Endodermal cell (in vitro differentiated cells): ENCODE results near the gene RGS17. TPM values are rescaled to one million over a fixed set of nuclear protein-coding genes. Genes with fewer than 3 reads are reported as not detected.
"Not testable (repeated sequence)": the region's sequence is repeated elsewhere in the genome, so short reads cannot be mapped to it uniquely, and the experiment has no call there.

ENCODE experiments used
- DNase-seq: peaks from one replicate; pipeline ENCODE4 v3.0.0-alpha.2; 2017
- H3K27ac ChIP-seq: 2 replicates; pipeline ENCODE4 v1.5.1; 2013; ENCODE audit warnings: mild to moderate bottlenecking, low read depth, low read length, moderate library complexity
- H3K27me3 ChIP-seq: 2 replicates; pipeline ENCODE4 v1.6.1; 2013; ENCODE audit warnings: mild to moderate bottlenecking, low read length, moderate library complexity; ENCODE audit not compliant: insufficient read depth, control insufficient read depth, poor library complexity, severe bottlenecking
- H3K36me3 ChIP-seq: 2 replicates; pipeline ENCODE4 v1.7.0; 2013; ENCODE audit warnings: mild to moderate bottlenecking, low read length, moderate library complexity; ENCODE audit not compliant: control insufficient read depth, insufficient read depth
- H3K4me1 ChIP-seq: one replicate; pipeline ENCODE4 v1.7.0; 2013; ENCODE audit warnings: low read length; ENCODE audit not compliant: control insufficient read depth, insufficient read depth
- H3K4me3 ChIP-seq: 2 replicates; pipeline ENCODE4 v1.5.1; 2013; ENCODE audit warnings: mild to moderate bottlenecking, low read length, moderate library complexity
- H3K9ac ChIP-seq: 2 replicates; pipeline ENCODE4 v1.6.1; 2013; ENCODE audit warnings: mild to moderate bottlenecking, low read length, moderate library complexity; ENCODE audit not compliant: poor library complexity, severe bottlenecking; ENCODE audit errors: extremely low read depth
- H3K9me3 ChIP-seq: 2 replicates; pipeline ENCODE4 v1.6.1; 2013; ENCODE audit warnings: mild to moderate bottlenecking, low read length, moderate library complexity; ENCODE audit not compliant: control insufficient read depth
- H3K27ac Mint-ChIP-seq: 2 replicates; pipeline ENCODE4 v1.8.0; 2020; ENCODE audit warnings: mixed read lengths
- H3K27me3 Mint-ChIP-seq: 2 replicates; pipeline ENCODE4 v1.8.0; 2021; ENCODE audit warnings: mild to moderate bottlenecking, mixed read lengths; ENCODE audit not compliant: insufficient read depth
- H3K36me3 Mint-ChIP-seq: 2 replicates; pipeline ENCODE4 v1.8.0; 2020; ENCODE audit warnings: low read depth, mixed read lengths
- H3K4me1 Mint-ChIP-seq: 2 replicates; pipeline ENCODE4 v1.8.0; 2020; ENCODE audit warnings: mixed read lengths
- H3K4me3 Mint-ChIP-seq: 2 replicates; pipeline ENCODE4 v1.8.0; 2020; ENCODE audit warnings: mild to moderate bottlenecking, moderate library complexity, mixed read lengths
- H3K9me3 Mint-ChIP-seq: 2 replicates; pipeline ENCODE4 v1.8.0; 2020; ENCODE audit warnings: mild to moderate bottlenecking, mixed read lengths
- WGBS, 2 experiments: methylation state at CpG; one replicate each; pipeline versions ENCODE4 v1.1.5 to v1.1.7; 2013; ENCODE audit warnings: missing lambda C conversion rate in 2 of 2, mixed read lengths in 1 of 2; ENCODE audit not compliant: insufficient coverage in 1 of 2, insufficient read length in 1 of 2; 5-methylcytosine and 5-hydroxymethylcytosine counted together
- total RNA-seq, 2 donors: library from RNA; stranded (reverse); fragmentation: NEBNext Ultra II Directional in 1 of 2; extraction: Animal tissue kit (Norgen Biotek cat#: 25700) in 1 of 2; gene quantifications; 2 replicates in 1 of 2; 3 replicates in 1 of 2; pipeline ENCODE4 v1.2.1, GENCODE V29; 2021
- TF ChIP-seq, protein P1 (sequence below): fragments of 200-600 bp; sonication (generic); conservative IDR thresholded peaks from 2 replicates; pipeline ENCODE4 v1.5.0; 2021; ENCODE audit warnings: antibody characterized with exemption, mild to moderate bottlenecking

RGS17 gene
- total RNA-seq, 2 donors from 2014 or later = 1.7 to 3.2 TPM

- H3K36me3 ChIP-seq = peaks cover 34% of the 10 kb centered on the region
- no peaks in the 10 kb centered on the region for H3K9me3 ChIP-seq
- WGBS, 2 experiments = 98% methylated on average over 2 of the region's 2 CpGs; no CpG with 5 or more reads in 1 of the 2 experiments
- H3K9ac ChIP-seq = no peak overlapping the region
- H3K4me3 Mint-ChIP-seq = no peak overlapping the region
- no peak for DNase-seq
- TF ChIP-seq, protein P1, sequence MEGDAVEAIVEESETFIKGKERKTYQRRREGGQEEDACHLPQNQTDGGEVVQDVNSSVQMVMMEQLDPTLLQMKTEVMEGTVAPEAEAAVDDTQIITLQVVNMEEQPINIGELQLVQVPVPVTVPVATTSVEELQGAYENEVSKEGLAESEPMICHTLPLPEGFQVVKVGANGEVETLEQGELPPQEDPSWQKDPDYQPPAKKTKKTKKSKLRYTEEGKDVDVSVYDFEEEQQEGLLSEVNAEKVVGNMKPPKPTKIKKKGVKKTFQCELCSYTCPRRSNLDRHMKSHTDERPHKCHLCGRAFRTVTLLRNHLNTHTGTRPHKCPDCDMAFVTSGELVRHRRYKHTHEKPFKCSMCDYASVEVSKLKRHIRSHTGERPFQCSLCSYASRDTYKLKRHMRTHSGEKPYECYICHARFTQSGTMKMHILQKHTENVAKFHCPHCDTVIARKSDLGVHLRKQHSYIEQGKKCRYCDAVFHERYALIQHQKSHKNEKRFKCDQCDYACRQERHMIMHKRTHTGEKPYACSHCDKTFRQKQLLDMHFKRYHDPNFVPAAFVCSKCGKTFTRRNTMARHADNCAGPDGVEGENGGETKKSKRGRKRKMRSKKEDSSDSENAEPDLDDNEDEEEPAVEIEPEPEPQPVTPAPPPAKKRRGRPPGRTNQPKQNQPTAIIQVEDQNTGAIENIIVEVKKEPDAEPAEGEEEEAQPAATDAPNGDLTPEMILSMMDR = no peak
- H3K4me3 ChIP-seq = no peak overlapping the region
- no peaks in the 10 kb centered on the region for H3K4me1 ChIP-seq
- H3K9me3 Mint-ChIP-seq = no peaks in the 10 kb centered on the region
- H3K27me3 Mint-ChIP-seq = no peaks in the 10 kb centered on the region
- peaks cover 9% of the 10 kb centered on the region for H3K4me1 Mint-ChIP-seq
- H3K27me3 ChIP-seq = no peaks in the 10 kb centered on the region
- H3K36me3 Mint-ChIP-seq = peaks cover 27% of the 10 kb centered on the region
- no peak overlapping the region for H3K27ac ChIP-seq
- H3K27ac Mint-ChIP-seq = no peak overlapping the region
Measured at GRCh38 chr6:152986978-152987377, 144.1 kb downstream of the RGS17 start.

GRCh38 chr6:152985300-152985699, 145.8 kb downstream of the RGS17 start:
- Mint-ChIP-seq H3K36me3 (peaks cover 21% of the 10 kb centered on the region), H3K4me1 (peaks cover 19% of the 10 kb centered on the region), H3K4me3 (peak overlapping the region; percentile 79)
- Histone ChIP-seq H3K9ac (peak overlapping the region; percentile 84), H3K4me3 (peak overlapping the region; percentile 95), H3K36me3 (peaks cover 31% of the 10 kb centered on the region)
- not testable (repeated sequence) for H3K27me3 ChIP-seq, H3K27ac Mint-ChIP-seq, H3K27me3 Mint-ChIP-seq, H3K4me1 ChIP-seq, H3K9me3 Mint-ChIP-seq, DNase-seq, H3K27ac ChIP-seq, H3K9me3 ChIP-seq
- WGBS, 2 experiments = 93 to 97% methylated on average over 8 to 11 of the region's 11 CpGs

GRCh38 chr6:152984513-152984872, 146.6 kb downstream of the RGS17 start:
- WGBS, 2 experiments = 8 to 19% methylated on average over 6 to 7 of the region's 7 CpGs
- Histone ChIP-seq H3K4me3 (peak overlapping the region; percentile 95), H3K36me3 (peaks cover 31% of the 10 kb centered on the region), H3K4me1 (no peaks in the 10 kb centered on the region), H3K27ac (peak overlapping the region; percentile 49), H3K27me3 (no peaks in the 10 kb centered on the region), H3K9ac (peak overlapping the region; percentile 84), H3K9me3 (no peaks in the 10 kb centered on the region)
- Mint-ChIP-seq H3K27me3 (no peaks in the 10 kb centered on the region), H3K27ac (peak overlapping the region; percentile 99), H3K36me3 (peaks cover 16% of the 10 kb centered on the region), H3K4me3 (peak overlapping the region; percentile 79), H3K4me1 (peaks cover 22% of the 10 kb centered on the region), H3K9me3 (no peaks in the 10 kb centered on the region)
- DNase-seq = no peak
- TF ChIP-seq, protein P1 = no peak
